NCI-H82 (cell line): ENCODE data around the gene TIGD2.
"Not testable (repeated sequence)": the region's sequence is repeated elsewhere in the genome, so short reads cannot be mapped to it uniquely, and the experiment has no call there.

Experiments used
- DNase-seq: peaks from one replicate; lab custom pipeline; 2025; lab: John Stamatoyannopoulos, UW

TIGD2 gene

DNA sequence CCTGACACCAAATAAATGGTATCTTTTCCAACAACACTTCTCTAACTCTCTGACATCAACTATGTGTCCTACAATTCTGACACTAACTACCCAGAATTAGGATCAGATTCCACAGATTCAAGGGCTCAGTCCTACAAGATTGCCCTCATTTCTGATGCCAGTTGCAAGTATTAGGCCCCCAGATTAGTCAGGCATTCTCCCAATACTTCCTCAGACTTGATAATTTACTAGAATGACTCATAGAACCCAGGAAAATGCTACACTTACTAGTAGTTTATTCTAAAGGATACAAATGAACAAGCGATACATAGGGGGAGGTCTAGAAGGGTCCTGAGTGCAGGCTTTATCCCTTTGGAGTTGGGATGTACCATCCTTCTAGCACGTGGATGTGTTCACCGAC, 8.5 kb downstream of the TIGD2 start:
- DNase-seq, result no peak

DNA sequence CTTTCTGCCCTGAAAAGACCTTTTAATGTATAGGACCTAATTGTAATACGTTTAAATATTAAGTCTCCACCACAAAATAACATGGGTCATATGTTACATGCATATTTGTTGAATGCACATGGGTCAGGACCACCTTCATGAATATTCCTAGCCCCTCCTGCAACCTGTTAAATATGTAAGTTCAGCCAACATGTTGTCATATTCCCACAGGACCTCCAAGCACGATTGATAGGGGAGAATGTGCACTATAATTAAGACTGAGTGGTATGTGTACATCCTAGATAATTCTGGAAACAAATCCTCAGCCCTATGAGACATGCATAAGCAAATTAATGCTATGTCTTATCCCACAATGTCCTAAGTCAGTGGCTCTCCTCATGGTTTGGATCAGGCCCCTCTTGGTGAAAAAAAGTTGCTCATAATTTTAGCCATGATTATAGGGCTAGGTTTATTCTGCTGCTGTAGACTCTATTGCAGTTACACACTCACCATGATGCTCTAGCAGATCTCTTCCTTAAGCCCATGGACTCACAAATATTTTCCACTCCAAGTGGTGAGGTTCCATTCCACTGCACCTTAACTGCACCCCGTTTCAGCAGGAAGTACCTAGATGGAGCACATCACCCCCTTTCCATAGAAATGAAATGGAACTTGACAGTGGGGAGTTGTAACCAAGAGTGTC, 10.2 kb downstream of the TIGD2 start:
- no peak for DNase-seq

DNA sequence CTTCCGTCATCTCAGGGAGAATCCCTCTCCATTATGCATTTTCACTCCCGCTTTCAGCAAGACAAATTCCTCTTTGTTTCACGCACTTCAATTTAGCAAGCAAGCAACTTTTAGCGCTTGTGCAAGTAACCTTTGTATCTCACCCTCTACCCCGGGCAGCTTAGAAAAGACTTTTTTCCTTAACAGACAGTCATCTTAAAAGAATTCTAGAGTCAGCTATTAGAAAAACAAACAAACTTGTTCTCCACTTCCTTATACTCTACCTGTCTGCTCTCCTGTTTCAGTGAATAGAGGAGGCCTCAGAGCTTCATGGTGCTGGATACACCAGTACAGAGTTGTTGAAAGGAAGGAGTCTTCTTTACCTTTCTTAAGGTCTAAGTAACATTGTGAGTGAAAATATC, 12.1 kb downstream of the TIGD2 start:
- no peak for DNase-seq

DNA sequence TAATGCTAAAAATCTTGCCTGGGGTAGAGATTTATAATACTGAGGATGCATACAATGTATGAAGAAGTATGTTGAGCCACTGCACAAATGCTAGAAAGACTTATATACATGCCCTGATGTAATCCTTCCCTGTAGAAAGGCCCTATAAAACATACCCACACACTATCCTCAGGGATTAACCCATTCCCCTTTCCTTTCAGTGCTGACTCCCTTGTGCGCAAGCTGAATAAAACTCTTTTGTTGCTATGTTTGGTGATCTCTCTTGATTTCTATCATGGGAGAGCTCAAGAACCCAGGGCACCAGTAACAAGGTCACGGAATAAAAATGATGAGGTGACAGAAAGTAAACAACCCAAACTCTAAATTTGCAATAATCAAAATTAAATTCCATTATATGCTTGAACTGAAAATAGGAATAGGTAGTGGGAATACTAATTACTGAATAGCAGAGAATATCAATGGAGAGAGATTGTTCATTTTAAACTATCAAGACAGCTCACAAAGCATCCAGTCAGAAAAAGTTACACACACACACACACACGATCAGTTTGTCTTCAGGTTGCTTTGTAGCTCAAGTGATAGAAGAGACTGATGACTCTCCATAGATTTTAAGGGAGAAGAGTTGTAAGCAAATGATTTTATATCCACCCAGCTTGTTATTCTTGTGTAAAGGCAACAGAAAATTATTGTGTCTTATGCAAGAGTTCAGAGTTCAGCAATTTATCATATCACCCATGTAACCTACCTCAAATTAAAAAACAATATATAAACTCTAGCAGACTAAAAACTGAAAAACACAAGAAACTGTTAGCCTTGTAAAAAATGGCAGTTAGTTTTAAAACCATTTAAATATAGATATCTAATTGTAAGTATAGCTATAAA, 14.8 kb downstream of the TIGD2 start:
- DNase-seq, result no peak

DNA sequence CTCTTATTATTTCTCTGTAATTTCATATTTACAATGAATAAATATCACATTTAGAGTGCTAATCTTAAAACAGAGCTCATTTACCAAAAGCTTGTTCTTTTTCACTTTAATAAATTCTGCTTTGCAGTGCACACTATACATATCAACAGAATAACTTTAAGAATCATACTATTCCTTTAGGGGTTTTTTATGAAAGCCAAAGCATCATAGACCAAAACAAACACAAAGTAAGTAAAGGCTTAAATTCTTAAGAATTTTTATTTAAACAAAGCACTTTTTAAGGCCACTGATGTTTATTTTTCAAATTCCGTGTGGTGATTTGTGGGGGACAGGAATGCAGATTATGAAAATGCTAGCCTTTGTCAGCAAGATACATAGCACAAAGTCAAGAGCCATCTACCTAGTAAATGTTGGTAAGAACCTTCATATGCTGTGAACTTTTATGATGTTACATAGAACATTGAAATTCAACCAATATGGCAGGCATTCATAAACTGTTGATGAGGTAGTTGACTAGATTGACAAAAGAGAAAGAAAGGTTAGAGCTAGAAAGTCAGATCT, 17.8 kb downstream of the TIGD2 start:
- DNase-seq, result no peak

DNA sequence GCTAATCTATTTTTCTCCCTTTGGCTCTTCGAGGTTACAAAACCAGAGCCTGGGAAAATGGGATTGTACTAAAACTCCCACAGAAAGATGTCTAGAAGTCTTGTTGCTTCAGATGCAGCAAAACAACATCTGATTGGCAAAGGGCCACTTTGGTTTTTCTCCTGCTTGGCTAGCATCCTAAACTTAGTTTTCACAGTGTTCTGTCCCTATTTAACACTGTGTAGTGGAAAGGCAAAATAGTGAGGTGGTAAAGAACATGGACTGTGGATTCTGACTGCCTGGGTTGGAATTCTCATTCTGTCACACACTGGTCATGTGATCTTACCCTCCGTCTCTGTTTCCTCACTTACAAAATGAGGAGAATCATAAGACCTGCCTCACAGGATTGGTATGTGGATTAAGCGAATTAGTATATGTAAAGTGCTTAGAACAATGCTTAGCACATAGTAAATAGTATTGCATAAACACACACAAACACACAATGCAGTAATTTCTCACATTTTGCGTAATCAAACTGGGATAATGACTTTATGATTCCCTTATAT, 23.5 kb downstream of the TIGD2 start:
- DNase-seq, result no peak

DNA sequence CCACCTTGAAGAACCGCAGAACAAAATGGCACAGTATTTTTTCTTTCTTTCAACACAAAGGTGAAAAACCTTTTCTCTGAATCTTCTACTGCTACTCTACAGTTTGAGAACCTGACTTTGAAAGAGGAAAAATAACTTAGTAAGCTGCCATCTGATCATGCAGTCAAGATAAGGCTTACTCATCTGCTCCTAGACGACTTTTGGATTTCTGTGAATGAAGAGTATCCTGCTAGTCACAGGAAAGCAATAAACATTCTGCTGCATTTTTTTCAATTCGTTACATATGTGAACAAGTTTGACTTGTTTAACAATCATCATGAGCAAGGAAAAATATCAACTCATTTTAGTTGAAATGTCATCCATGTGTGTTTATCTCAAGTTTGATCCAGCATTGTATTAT, 25.2 kb downstream of the TIGD2 start:
- DNase-seq, result no peak

DNA sequence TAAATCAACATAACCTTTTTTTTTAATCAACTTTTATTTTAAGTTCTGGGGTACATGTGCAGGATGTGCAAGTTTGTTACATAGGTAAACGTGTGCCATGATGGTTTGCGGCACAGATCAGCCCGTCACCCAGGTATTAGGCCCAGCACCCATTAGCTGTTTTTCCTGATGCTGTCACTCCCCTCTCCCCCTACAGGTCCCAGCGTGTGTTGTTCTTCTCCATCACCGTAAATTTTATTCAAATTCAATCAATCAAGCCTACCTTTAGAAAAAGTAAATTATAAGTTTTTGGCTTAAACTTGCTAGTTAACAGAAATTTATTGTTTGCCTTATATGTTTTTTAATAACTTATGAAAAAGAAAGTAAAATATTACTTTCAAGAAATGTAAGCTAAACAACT, 25.9 kb downstream of the TIGD2 start:
- DNase-seq, result no peak

DNA sequence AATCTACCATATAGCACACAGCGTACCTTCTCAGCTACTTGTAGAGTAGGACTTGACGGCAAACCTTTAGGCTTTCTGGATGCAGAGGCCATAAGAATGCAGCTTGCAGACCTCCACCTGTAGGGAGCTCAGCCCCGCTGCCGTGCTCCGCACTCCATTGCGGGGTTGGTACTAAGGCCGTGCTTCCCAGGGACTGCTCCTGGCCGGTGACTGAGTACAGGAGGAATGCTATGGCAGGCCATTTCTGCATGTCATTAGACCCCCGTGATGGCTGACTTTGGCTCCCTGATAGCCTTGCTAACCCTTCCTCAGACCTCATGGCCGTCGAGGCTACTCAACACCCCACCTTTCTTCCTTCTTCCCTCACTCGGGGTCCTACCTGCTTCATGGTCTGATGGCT, 26.4 kb downstream of the TIGD2 start:
- no peak for DNase-seq

DNA sequence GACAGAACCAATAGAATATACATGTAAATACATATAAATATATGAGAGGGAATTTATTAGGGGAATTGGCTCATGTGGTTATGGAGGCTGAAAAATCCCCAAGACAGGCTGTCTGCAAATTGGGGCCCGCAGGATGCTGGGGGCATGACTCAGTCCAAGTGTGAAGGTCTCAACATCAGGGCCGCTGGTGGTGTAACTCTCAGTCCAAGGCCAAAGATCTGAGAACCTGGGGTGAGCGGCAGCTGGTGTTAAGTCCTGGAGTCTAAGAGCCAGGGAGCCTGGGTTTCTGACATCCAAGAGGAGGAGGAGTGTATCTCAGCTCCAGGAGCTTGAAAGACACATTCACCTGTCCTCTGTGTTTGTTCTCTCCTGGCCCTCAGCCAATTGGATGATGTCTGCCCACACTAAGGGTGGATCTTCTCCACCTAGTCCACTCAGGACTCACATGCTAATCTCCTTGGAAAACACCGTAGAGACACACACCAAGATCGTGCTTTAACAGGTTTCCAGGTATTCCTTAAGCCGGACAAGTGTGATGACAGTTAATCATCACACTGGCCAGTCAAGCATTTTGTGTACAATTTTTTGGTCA, 28.9 kb downstream of the TIGD2 start:
- DNase-seq, result peak; percentile 17

DNA sequence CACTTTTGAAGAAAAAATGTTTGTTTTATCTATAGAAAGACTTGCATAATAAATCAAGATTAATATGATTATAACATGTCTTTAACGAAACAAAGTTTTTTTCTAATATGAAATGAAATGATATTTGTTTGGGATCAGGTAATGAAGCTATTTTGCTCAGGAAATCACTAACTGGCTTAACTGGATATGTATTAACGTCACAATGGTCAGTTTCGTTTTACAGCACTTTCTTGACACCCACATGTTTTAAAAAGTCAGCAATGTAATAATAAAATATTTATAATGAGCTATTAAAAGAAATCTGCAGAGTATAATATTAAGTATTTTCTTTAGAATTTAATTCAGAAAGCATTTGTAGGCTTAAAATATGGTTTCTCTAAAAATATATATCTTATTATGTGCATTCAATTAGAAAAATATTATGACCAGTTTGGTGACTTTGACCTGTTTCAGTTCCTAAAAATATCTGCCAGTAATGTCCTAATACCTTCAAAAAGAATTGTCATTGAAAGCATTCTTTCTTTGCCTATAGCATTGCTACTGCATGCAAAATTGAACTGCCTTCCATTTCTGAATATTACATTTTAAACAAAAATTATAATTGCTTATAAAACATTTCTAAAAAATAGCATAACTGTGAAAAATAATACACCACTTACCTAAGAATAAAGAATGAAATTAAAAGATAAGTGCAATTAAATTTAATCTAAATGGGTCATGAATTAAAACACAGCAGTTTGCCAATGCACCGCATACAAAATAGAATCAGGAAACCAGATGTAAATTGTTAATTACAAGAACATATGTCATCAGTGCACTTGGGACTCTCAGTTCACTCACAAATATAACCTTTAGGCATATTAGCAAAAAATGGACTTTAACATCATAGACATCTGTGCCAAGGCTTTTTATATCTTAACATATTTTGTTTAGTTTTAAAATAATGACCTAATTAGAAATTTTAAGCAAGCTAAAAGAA, 31.6 kb downstream of the TIGD2 start:
- DNase-seq, result no peak

DNA sequence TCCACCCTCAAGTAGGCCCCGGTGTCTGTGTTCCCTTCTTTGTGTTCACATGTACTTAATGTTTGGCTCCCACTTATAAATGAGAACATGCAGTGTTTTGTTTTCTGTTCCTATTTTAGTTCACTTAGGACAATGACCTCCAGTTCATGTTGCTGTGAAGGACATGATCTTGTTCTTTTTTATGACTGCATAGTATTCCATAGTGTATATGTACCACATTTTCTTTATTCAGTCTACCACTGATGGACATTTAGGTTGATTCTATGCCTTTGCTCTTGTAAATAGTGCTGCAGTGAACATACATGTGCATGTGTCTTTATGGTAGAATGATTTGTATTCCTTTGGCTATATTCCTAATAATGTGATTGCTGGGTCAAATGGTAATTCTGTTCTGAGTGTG, 33.3 kb downstream of the TIGD2 start:
- not testable (repeated sequence) for DNase-seq

DNA sequence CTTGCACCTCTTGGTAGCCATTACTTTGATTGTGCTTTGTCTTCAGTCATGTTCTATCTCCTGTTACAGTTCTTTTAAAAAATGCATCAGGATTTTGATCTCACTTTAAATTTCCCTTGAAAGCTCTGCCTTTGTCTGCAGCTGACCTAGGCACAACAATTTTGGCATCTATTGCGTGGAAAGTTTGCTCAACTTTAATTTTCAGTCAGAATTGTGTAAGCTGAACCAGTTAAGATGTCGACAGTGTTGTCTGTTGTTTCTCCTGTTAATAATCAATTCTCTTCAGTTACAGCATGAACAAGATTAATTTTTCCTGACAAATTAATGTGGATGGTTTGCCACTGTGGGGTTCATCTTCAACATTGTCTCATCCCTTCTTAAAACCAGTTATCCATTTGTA, 34.9 kb downstream of the TIGD2 start:
- DNase-seq, result no peak

DNA sequence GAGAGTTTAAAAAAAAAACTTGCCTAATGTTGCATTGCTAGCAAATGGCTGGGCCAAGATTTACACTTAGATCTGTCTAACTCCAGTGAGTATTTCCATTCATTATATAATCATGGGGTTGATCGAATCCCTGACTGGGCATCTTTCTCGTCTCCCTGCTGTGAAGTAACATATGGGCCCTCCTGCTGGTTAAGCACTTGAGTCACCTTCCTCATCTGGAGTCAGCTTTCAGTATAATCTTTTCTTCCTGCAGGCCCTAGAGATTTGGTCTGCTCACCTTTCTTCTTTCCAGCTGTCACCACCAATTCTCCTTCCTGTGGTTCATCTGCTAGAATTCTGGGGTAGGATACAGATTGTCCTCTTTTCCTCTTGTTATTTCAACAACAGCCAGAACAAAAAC, 41.6 kb downstream of the TIGD2 start:
- peak; percentile 94 for DNase-seq

DNA sequence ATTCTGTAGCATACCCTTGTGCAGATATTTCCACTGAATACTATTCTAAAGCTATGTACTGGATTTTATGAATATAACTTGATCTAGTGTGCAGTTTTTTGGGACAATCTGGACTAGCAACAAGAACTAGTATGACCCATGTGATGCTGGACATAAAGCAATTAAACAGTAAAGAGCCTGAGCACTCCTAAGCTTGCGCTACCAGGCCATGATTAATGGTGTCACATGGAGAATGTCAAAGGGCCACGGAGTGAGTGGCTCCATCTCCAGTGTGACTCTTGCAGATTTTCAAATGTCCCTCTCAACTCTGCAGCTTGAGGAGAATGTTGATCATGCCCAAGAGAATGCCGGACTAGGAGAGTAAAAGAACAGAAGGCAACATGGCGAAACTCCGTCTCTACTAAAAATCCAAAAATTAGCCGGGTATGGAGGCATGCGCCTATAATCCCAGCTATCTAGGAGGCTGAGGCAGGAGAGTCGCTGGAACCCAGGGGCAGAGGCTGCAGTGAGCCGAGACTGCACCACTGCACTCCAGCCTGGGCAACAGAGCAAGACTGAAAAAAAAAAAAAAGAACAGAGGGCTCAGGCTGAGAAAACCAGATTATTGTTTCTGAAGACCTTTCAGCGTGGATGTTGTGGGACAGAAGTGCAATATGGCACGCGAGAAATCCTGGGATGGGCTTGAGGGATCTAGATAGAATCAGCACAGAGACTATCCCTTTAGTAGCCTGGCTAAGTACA, 45.0 kb downstream of the TIGD2 start:
- DNase-seq, result peak; percentile 66

DNA sequence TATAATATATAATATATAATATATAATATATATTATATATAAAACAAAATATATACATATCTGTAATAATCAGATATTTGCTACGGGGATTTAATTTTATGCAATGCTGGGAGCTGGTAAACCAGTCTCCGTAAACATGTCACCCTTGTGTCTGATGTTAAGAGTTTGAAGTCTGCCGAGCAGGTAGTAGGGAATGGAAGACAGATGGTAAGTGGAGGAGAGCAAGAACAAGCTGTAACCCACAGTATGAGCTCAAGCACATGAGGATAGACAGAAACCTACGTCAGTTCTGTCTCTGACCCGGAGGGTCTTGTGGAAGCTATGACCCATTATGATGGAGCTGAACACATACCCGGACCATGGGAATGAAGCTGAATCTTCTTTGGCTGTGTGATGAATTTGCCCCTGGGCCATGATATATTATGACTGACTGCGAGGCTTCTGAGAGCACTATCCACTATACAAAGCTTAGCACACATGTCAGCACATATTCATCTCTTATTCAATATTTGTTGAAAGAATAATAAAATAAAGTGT, 46.2 kb downstream of the TIGD2 start:
- peak; percentile 21 for DNase-seq

DNA sequence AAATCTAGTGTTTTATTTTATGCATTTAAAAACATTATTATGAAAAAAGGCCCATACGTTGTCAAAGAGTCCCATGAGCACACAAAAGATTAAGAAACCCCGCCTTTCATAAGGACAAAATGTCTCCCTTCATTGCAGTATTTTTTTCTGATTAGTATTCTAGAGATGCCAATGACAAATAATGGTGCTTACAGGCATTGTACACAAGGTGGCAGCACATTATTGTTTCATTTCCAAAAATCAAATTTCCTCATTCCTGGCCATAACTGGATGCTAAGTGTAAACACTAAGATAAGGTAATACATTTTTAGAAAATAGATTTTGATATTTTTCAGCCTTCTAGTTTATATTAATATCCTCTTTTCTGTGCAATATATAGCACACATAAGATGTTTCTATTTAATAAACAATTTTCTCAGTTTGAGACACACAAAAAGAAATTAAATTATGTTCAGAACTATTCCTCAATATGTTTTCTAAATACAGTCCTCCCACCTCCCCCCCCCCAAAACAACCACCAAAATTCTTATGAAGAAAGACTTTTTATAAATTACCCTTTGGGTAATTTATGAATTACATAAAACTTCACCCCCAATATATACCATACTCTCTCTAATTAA, 47.7 kb downstream of the TIGD2 start:
- DNase-seq, result peak; percentile 65

DNA sequence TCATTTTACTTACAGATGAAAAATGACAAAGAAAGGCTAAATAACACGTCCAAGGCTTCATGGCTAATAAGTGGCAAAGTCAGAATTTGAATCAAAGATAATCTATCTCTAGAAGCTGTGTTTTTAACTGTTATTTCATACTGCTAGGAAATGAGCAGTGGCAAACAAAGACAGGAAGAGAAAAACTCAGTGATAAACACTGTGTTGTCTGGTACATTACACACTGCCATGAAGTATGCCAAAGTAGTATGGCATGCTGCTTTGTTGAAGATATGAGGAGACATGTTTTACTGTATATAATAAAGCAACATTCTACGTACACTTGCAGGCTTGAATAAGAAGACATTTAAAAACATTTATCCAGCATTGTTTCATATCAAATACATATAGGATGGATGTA, 49.5 kb downstream of the TIGD2 start:
- no peak for DNase-seq

DNA sequence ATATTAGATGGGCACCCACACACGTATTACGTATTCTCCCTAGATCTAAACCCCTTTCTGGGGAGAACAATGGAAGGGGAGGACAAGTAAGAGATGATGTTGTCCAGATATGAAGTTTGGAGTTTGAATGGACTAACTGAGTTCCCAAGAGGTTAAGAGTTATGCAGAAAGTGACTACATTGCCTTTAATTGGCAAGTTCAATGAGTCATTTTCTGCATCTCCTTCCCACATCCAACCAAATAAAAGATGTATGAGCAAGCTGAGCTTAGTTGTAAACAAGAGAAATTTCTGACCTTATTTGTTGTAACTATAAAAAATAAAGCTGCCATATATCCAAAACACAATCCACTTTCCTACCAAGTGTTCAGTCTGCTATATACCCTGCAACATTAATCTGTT, 50.5 kb downstream of the TIGD2 start:
- DNase-seq, result no peak

DNA sequence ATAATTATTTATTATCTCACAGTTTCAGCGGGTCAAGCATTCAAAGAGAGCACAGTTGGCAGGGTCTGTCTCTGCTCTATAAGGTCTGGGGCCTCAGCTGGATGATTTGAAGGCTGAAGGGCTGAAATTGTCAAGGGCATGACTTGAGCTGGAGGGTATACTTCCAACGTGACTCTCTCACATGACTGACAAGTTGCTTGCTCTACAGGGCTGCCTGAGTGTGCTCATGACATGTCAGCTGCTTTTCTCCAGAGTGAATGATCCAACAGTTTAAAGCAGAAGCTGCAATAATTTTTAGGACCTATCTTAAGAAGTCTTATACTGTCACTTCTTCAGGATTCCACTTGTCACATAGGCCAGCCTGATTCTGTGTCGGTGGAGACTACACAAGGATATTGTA, 51.2 kb downstream of the TIGD2 start:
- DNase-seq, result no peak
